Measurements from ENCODE around the gene ADAMTSL1.

Gene ADAMTSL1

GRCh38 chr9:18564018-18564880, 90.3 kb downstream of the ADAMTSL1 start:
- peak; percentile 83 for DNase-seq (ENCODE audit: low read depth)
- no peak for TF ChIP-seq CTCF (conservative IDR thresholded peaks at IDR 0.05; ENCODE audit: low read length)
- no peak overlapping the region for H3K4me3 ChIP-seq (ENCODE audit: low read length)

DNA sequence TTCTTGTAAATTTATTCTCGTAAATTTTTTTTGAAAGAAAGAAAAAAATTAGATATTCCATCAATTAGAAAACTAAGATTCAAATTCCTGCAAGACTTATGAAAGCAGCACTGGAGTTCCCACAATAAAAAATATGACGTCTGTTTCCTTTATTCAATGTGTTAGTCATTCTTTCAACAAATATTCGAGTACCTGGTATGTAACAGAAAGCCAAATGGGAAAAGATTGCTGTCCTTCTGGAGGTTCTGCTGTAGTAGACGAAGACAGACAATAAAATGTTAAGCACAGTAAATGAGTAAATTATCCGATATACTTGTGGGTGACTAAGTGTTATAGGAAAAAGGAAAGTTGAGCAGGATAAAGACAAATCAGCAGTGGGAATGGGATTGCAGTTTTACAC, 92.2 kb downstream of the ADAMTSL1 start:
- TF ChIP-seq CTCF (conservative IDR thresholded peaks at IDR 0.05; ENCODE audit: low read length), result no peak
- H3K4me3 ChIP-seq (ENCODE audit: low read length), result no peak overlapping the region
- DNase-seq (ENCODE audit: low read depth), result peak; percentile 86

GRCh38 chr9:18568973-18569372, 95.0 kb downstream of the ADAMTSL1 start:
- peak; percentile 41 for DNase-seq (ENCODE audit: low read depth)
- no peak overlapping the region for H3K4me3 ChIP-seq (ENCODE audit: low read length)
- no peak for TF ChIP-seq CTCF (conservative IDR thresholded peaks at IDR 0.05; ENCODE audit: low read length)

DNA sequence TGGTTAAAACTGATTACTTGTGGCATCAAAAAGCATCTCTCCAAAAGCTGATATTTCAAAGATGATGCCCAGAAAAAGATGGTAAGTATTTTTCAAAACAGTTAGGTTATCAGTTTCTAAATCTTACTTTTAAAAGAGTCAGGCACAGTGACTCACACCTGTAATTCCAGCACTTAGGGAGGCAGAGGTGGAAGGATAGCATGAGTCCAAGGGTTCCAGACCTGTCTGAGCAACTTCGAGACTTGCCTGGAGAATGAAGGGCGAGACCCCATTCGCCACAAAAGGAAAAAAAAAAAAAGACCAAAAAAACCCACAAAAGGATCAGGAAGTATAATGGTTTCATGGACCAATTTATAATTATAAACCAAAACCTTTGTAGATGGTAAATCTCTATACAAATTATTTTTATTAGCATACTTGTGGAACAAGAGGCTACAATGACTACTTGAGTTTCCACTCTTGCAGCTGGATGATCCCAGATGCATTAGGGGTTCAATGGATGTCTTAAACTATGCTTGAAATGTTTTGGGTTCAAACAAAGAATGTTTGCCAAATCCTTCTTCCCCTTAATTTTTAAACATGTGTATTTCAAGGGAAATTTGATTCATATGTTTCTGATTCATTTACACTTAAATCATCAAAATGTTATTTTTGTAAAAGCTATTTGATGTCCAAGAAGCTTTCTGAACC, 96.1 kb downstream of the ADAMTSL1 start:
- no peak for TF ChIP-seq CTCF (conservative IDR thresholded peaks at IDR 0.05; ENCODE audit: low read length)
- H3K4me3 ChIP-seq (ENCODE audit: low read length), result no peak overlapping the region
- peak; percentile 69 for DNase-seq (ENCODE audit: low read depth)

- no peak overlapping the region for H3K4me3 ChIP-seq (ENCODE audit: low read length)
- no peak for TF ChIP-seq CTCF (conservative IDR thresholded peaks at IDR 0.05; ENCODE audit: low read length)
- DNase-seq (ENCODE audit: low read depth), result no peak
Measured at GRCh38 chr9:18573021-18573556, 99.1 kb downstream of the ADAMTSL1 start.

- no peak for TF ChIP-seq CTCF (conservative IDR thresholded peaks at IDR 0.05; ENCODE audit: low read length)
- no peak for DNase-seq (ENCODE audit: low read depth)
- H3K4me3 ChIP-seq (ENCODE audit: low read length), result no peak overlapping the region
Measured at GRCh38 chr9:18575686-18576085, 101.7 kb downstream of the ADAMTSL1 start.
